Measurements from ENCODE around the gene NENF.

DNA sequence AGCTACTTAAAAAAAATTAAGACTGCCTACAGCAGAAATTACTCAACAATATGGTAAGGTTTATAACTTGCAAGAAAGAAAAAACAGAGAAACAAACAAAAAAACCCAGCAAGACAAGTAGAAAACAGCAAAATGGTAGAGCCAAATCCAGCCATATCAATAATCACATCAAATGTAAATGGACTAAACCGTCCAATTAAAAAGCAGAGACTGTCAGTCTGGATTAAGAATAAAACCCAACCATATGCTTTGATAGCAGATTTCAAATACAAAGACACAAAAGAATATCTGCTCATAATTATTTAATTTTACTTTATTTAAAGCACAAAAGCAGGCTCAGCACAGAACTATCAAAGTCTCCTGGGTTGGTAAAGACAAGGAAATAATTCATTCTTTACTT lies 35.5 kb upstream of the NENF start:
- TF ChIP-seq, protein P1, sequence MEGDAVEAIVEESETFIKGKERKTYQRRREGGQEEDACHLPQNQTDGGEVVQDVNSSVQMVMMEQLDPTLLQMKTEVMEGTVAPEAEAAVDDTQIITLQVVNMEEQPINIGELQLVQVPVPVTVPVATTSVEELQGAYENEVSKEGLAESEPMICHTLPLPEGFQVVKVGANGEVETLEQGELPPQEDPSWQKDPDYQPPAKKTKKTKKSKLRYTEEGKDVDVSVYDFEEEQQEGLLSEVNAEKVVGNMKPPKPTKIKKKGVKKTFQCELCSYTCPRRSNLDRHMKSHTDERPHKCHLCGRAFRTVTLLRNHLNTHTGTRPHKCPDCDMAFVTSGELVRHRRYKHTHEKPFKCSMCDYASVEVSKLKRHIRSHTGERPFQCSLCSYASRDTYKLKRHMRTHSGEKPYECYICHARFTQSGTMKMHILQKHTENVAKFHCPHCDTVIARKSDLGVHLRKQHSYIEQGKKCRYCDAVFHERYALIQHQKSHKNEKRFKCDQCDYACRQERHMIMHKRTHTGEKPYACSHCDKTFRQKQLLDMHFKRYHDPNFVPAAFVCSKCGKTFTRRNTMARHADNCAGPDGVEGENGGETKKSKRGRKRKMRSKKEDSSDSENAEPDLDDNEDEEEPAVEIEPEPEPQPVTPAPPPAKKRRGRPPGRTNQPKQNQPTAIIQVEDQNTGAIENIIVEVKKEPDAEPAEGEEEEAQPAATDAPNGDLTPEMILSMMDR (conservative IDR thresholded peaks at IDR 0.05) = no peak
- no peak for TF ChIP-seq ZFX (IDR thresholded peaks at IDR 0.05)
